Measurements from ENCODE around the gene NAGLU. TPM values are rescaled to one million over a fixed set of nuclear protein-coding genes. Genes with fewer than 3 reads are reported as not detected.
A peak's percentile ranks its signal among the peaks of the same experiment; 100 is the strongest.

Gene NAGLU
- polyA plus RNA-seq, 2 of the 4 experiments (the other 2 are of a cell fraction), result 17.8 to 34.5 TPM

DNA sequence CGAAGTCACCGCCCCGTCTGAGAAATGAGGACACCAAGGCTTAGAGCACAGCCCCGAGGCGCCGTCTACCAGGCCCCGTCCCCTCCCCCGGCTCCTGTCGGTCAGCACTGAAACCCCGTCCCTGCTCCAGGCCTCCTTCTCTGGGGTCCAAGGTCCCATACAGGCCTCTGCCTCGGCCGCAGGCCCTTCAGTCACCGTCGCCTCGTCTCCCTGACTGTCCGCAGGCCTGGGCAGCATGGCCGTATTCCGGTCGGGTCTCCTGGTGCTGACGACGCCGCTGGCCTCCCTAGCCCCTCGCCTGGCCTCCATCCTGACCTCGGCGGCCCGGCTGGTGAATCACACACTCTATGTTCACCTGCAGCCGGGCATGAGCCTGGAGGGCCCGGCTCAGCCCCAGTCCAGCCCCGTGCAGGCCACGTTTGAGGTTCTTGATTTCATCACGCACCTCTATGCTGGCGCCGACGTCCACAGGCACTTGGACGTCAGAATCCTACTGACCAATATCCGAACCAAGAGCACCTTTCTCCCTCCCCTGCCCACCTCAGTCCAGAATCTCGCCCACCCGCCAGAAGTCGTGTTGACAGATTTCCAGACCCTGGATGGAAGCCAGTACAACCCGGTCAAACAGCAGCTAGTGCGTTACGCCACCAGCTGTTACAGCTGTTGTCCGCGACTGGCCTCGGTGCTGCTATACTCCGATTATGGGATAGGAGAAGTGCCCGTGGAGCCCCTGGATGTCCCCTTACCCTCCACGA is 26.5 kb downstream of the NAGLU start (continued):
- TF ChIP-seq PHF8 (IDR thresholded peaks at IDR 0.05; ENCODE audit: borderline replicate concordance, low read depth) (peak; percentile 27; the same call in 1 of the 2 replicates), TP53 (CRISPR knock-in tag; IDR thresholded peaks at IDR 0.05) (0 out of 2 replicates have a peak, but pooled peaks have one; percentile 20), RFX5 (IDR thresholded peaks at IDR 0.05) (no peak), HOXB13 (CRISPR knock-in tag; IDR thresholded peaks at IDR 0.05; ENCODE audit: low read depth) (no peak), CBX2 (IDR thresholded peaks at IDR 0.05; ENCODE audit: borderline replicate concordance, low read depth) (no peak), HEYL (CRISPR knock-in tag; IDR thresholded peaks at IDR 0.05) (no peak), KDM1A (IDR thresholded peaks at IDR 0.05; ENCODE audit: low read depth) (no peak), CHD2 (IDR thresholded peaks at IDR 0.05; ENCODE audit: low read length, partially characterized antibody) (no peak), CEBPB (IDR thresholded peaks at IDR 0.05) (no peak)
- TF ChIP-seq, protein P1, sequence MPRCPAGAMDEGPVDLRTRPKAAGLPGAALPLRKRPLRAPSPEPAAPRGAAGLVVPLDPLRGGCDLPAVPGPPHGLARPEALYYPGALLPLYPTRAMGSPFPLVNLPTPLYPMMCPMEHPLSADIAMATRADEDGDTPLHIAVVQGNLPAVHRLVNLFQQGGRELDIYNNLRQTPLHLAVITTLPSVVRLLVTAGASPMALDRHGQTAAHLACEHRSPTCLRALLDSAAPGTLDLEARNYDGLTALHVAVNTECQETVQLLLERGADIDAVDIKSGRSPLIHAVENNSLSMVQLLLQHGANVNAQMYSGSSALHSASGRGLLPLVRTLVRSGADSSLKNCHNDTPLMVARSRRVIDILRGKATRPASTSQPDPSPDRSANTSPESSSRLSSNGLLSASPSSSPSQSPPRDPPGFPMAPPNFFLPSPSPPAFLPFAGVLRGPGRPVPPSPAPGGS (IDR thresholded peaks at IDR 0.05), result no peak
- TF ChIP-seq, protein P2, sequence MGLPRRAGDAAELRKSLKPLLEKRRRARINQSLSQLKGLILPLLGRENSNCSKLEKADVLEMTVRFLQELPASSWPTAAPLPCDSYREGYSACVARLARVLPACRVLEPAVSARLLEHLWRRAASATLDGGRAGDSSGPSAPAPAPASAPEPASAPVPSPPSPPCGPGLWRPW (IDR thresholded peaks at IDR 0.05), result no peak

DNA sequence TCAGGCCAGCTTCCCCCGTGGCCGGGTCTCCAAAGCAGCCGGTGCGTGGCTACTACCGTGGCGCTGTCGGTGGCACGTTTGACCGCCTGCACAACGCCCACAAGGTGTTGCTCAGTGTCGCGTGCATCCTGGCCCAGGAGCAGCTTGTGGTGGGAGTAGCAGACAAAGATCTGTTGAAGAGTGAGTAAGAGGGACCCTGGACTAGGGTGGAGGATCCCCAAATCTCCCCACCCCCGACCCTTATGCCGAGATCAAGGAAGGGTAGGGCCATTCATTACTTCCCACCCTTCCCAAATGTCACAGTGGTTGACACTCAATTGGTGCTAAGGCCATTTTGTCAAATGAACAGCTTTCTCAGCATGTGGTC is 27.1 kb downstream of the NAGLU start:
- peak overlapping the region; percentile 86 for H3K4me2 ChIP-seq
- no peaks in the 10 kb centered on the region for H3K9me3 ChIP-seq
- H3K4me1 ChIP-seq, result peaks cover 31% of the 10 kb centered on the region
- H3K27ac ChIP-seq, result peak overlapping the region; percentile 91 to 97
- ATAC-seq, result no peak
- no peak for TF ChIP-seq EHMT2 (IDR thresholded peaks at IDR 0.05; ENCODE audit: low read depth)
- TF ChIP-seq TP53 (CRISPR knock-in tag; IDR thresholded peaks at IDR 0.05), result no peak
- TF ChIP-seq RNF2 (IDR thresholded peaks at IDR 0.05; ENCODE audit: borderline replicate concordance, low read depth), result no peak
- DNase-seq (ENCODE audit: low read depth in 1 of 2, low spot score in 1 of 2), result no peak
- 73% methylated on average over 10 of the region's 14 CpGs for WGBS (ENCODE audit: missing lambda C conversion rate)
- ChIA-PET CTCF (interaction anchor here (0.6 to 9.3 kb wide), 7 partner anchors 8 to 653 kb away, joined by 3 to 120 read pairs (median 4); partner anchors contain the start of gene PSMC3IP), POLR2A (interaction anchor here (1.3 kb wide), 1 partner anchor 15 kb away, joined by 3 read pairs; no protein-coding TSS in a partner anchor)
- FAIRE-seq, result no peak
- peak overlapping the region; percentile 91 for H3K4me3 ChIP-seq

DNA sequence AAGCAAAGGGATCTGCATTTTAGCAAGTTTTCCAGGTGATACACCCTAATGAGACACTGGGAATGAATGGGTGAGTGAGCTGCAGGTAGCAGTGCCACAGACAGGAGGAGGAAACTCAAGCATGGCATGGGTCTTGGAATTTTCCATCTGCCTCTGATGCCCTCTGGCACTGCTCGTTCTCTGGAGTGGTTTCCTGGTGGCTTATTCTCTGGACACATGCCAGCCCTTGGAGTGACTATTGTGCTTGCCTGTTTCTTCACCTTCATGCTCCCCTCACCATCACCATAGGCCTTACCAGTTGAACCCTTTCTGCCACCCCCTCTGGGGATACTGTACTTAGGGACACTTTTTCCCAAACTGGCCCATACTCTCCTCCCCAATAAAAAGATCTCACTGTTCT is 27.5 kb downstream of the NAGLU start:
- Histone ChIP-seq H3K9me3 (no peaks in the 10 kb centered on the region), H3K4me1 (peaks cover 35% of the 10 kb centered on the region), H3K27ac (peak overlapping the region; percentile 91 to 97; a peak in 3 of 6 replicates), H3K4me2 (peak overlapping the region; percentile 86), H3K4me3 (peak overlapping the region; percentile 91)
- FAIRE-seq (no peak), ATAC-seq (no peak), DNase-seq (ENCODE audit: low read depth in 1 of 2, low spot score in 1 of 2) (no peak)
- WGBS (ENCODE audit: missing lambda C conversion rate), result 57% methylated on average over 1 of the region's 1 CpG
- TF ChIP-seq, protein P3, sequence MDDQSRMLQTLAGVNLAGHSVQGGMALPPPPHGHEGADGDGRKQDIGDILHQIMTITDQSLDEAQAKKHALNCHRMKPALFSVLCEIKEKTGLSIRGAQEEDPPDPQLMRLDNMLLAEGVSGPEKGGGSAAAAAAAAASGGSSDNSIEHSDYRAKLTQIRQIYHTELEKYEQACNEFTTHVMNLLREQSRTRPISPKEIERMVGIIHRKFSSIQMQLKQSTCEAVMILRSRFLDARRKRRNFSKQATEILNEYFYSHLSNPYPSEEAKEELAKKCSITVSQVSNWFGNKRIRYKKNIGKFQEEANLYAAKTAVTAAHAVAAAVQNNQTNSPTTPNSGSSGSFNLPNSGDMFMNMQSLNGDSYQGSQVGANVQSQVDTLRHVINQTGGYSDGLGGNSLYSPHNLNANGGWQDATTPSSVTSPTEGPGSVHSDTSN (IDR thresholded peaks at IDR 0.05), result no peak
- TF ChIP-seq, protein P4, sequence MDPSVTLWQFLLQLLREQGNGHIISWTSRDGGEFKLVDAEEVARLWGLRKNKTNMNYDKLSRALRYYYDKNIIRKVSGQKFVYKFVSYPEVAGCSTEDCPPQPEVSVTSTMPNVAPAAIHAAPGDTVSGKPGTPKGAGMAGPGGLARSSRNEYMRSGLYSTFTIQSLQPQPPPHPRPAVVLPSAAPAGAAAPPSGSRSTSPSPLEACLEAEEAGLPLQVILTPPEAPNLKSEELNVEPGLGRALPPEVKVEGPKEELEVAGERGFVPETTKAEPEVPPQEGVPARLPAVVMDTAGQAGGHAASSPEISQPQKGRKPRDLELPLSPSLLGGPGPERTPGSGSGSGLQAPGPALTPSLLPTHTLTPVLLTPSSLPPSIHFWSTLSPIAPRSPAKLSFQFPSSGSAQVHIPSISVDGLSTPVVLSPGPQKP (IDR thresholded peaks at IDR 0.05; ENCODE audit: low read depth, low read length), result no peak
- TF ChIP-seq EP300 (IDR thresholded peaks at IDR 0.05), result no peak
- TF ChIP-seq, protein P2 (IDR thresholded peaks at IDR 0.05), result no peak
- no peak for TF ChIP-seq ZNF302 (CRISPR knock-in tag; IDR thresholded peaks at IDR 0.05)
- ChIA-PET CTCF (interaction anchor here (0.6 to 9.3 kb wide), 8 partner anchors 8 to 653 kb away, joined by 3 to 120 read pairs (median 4); partner anchors contain the start of gene PSMC3IP), POLR2A (no interaction called here)

Measured in A549 (cell line).